T-helper 17 cell (primary cell): ENCODE results near the gene PRRG3. TPM values are rescaled to one million over a fixed set of nuclear protein-coding genes. Genes with fewer than 3 reads are reported as not detected.

Experiments used
- ATAC-seq: fragments of 150-1000 bp; cut with Tn5 transposase; 2 replicates; pipeline ENCODE4 v1.10.0; 2021; ENCODE audit warnings: mild to moderate bottlenecking, moderate library complexity
- DNase-seq, 3 donors: peaks; one replicate each; pipeline versions ENCODE4 v3.0.0 to v3.0.0-alpha.2; 2020 to 2021
- H3K9me3 ChIP-seq: one replicate; pipeline ENCODE4 v1.7.0; 2013; ENCODE audit warnings: low read length, mild to moderate bottlenecking; ENCODE audit not compliant: control insufficient read depth, poor library complexity, severe bottlenecking
- H3K27ac Mint-ChIP-seq: one replicate; pipeline ENCODE4 v1.8.0; 2022; ENCODE audit warnings: mild to moderate bottlenecking, moderate library complexity, mixed read lengths
- H3K27me3 Mint-ChIP-seq: one replicate; pipeline ENCODE4 v1.8.0; 2022; ENCODE audit warnings: mixed read lengths
- H3K36me3 Mint-ChIP-seq: one replicate; pipeline ENCODE4 v1.8.0; 2022; ENCODE audit warnings: low read depth, mixed read lengths
- H3K4me1 Mint-ChIP-seq: one replicate; pipeline ENCODE4 v1.8.0; 2022; ENCODE audit warnings: mild to moderate bottlenecking, mixed read lengths
- H3K4me3 Mint-ChIP-seq: one replicate; pipeline ENCODE4 v1.8.0; 2022; ENCODE audit warnings: mild to moderate bottlenecking, moderate library complexity, mixed read lengths
- total RNA-seq, 4 donors: library from RNA in 2 of 4; stranded (reverse) in 2 of 4; gene quantifications; one replicate each; pipeline ENCODE4 v1.2.3 and lab custom pipeline; 2022 to 2026

PRRG3 gene
- total RNA-seq, 2 donors from 2014 or later: not detected

- Mint-ChIP-seq H3K36me3 (no peaks in the 10 kb centered on the region), H3K4me1 (no peaks in the 10 kb centered on the region), H3K4me3 (no peak overlapping the region), H3K27ac (no peak overlapping the region), H3K27me3 (no peaks in the 10 kb centered on the region)
- DNase-seq (no peak), ATAC-seq (no peak)
- H3K9me3 ChIP-seq: no peaks in the 10 kb centered on the region
Measured at GRCh38 chrX:151738751-151739150, 43.5 kb downstream of the PRRG3 start.

GRCh38 chrX:151741606-151742005 is 46.3 kb downstream of the PRRG3 start:
- Mint-ChIP-seq H3K27me3 (no peaks in the 10 kb centered on the region), H3K4me1 (no peaks in the 10 kb centered on the region), H3K4me3 (no peak overlapping the region), H3K36me3 (no peaks in the 10 kb centered on the region), H3K27ac (no peak overlapping the region)
- DNase-seq (no peak), ATAC-seq (no peak)
- no peaks in the 10 kb centered on the region for H3K9me3 ChIP-seq

DNA sequence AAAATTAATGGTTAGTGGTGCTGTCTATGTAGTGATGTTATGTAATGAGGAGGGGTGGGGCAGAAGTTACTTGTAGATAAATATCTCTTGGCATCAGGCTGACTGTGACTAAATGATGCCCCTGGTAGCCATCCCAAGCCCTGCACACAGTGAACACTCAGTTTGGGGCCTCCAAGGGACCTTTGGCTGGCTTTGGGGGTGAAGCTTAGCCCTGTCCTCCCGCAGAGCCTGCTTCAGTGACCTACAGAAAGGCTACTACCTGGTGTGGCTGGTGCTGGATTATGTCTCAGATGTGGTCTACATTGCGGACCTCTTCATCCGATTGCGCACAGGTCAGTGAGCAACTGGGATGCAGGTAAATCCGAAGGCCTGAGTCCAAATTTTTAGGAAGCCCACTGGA is 47.1 kb downstream of the PRRG3 start:
- no peak overlapping the region for H3K27ac Mint-ChIP-seq
- no peak overlapping the region for H3K4me3 Mint-ChIP-seq
- no peaks in the 10 kb centered on the region for H3K4me1 Mint-ChIP-seq
- no peaks in the 10 kb centered on the region for H3K36me3 Mint-ChIP-seq
- H3K27me3 Mint-ChIP-seq: no peaks in the 10 kb centered on the region
- ATAC-seq (no peak), DNase-seq (no peak)
- H3K9me3 ChIP-seq: no peaks in the 10 kb centered on the region

GRCh38 chrX:151743651-151744470 is 48.6 kb downstream of the PRRG3 start:
- H3K9me3 ChIP-seq: no peaks in the 10 kb centered on the region
- Mint-ChIP-seq H3K4me3 (no peak overlapping the region), H3K4me1 (no peaks in the 10 kb centered on the region), H3K27ac (no peak overlapping the region), H3K27me3 (peaks cover 4% of the 10 kb centered on the region), H3K36me3 (no peaks in the 10 kb centered on the region)
- ATAC-seq: no peak
- no peak for DNase-seq

GRCh38 chrX:151745651-151746050 is 50.4 kb downstream of the PRRG3 start:
- no peak overlapping the region for H3K27ac Mint-ChIP-seq
- H3K9me3 ChIP-seq: no peaks in the 10 kb centered on the region
- ATAC-seq: no peak
- H3K4me3 Mint-ChIP-seq: no peak overlapping the region
- no peaks in the 10 kb centered on the region for H3K4me1 Mint-ChIP-seq
- H3K27me3 Mint-ChIP-seq: peaks cover 10% of the 10 kb centered on the region
- no peak for DNase-seq
- H3K36me3 Mint-ChIP-seq: no peaks in the 10 kb centered on the region

DNA sequence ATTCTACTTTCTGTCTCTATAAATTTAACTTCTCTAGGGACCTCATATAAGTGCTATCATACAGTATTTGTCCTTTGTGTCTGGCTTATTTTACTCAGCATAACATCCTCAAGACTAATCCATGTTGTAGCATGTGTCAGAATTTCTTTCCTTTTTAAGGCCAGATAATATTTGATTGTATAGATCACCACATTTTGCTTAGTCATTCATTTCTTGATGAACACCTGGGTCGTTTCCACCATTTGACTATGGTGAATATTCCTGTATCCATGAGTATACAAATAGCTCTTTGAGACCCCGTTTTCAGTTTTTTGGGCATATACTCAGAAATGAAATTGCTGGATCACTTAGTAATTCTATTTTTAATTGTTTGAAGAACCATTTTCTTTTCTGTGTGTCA is 51.2 kb downstream of the PRRG3 start:
- H3K9me3 ChIP-seq: no peaks in the 10 kb centered on the region
- H3K36me3 Mint-ChIP-seq: no peaks in the 10 kb centered on the region
- H3K27ac Mint-ChIP-seq: no peak overlapping the region
- no peaks in the 10 kb centered on the region for H3K4me1 Mint-ChIP-seq
- peaks cover 18% of the 10 kb centered on the region for H3K27me3 Mint-ChIP-seq
- H3K4me3 Mint-ChIP-seq: no peak overlapping the region
- DNase-seq (no peak), ATAC-seq (no peak)

- H3K27ac Mint-ChIP-seq: no peak overlapping the region
- no peaks in the 10 kb centered on the region for H3K9me3 ChIP-seq
- ATAC-seq (no peak), DNase-seq (no peak)
- no peaks in the 10 kb centered on the region for H3K36me3 Mint-ChIP-seq
- H3K27me3 Mint-ChIP-seq: peaks cover 29% of the 10 kb centered on the region
- no peak overlapping the region for H3K4me3 Mint-ChIP-seq
- H3K4me1 Mint-ChIP-seq: no peaks in the 10 kb centered on the region
Measured at GRCh38 chrX:151750511-151750910, 55.3 kb downstream of the PRRG3 start.

DNA sequence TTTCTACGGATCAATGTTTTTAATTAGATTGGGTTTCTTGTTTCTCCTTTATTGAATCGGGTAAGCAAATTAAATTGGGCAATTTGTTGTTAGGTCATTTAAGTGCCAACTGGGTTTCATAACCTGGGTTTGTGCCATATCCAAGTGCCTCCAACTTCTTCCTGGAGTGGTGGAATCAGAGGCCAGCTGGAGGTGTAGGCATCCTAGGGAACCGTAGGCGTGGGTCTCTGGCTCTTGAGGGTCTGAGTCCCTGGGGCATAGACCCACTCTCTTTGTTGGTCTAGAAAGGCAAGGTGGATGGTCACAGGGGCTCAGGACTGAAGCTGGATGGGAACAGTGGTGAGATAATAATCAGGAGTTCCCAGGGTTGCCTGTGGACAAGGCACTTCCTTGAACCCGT is 57.6 kb downstream of the PRRG3 start:
- no peak overlapping the region for H3K4me3 Mint-ChIP-seq
- H3K36me3 Mint-ChIP-seq: no peaks in the 10 kb centered on the region
- H3K4me1 Mint-ChIP-seq: no peaks in the 10 kb centered on the region
- DNase-seq: no peak
- H3K9me3 ChIP-seq: no peaks in the 10 kb centered on the region
- no peak overlapping the region for H3K27ac Mint-ChIP-seq
- ATAC-seq: no peak
- peaks cover 30% of the 10 kb centered on the region for H3K27me3 Mint-ChIP-seq

- H3K4me3 Mint-ChIP-seq: no peak overlapping the region
- H3K27ac Mint-ChIP-seq: no peak overlapping the region
- peaks cover 34% of the 10 kb centered on the region for H3K27me3 Mint-ChIP-seq
- ATAC-seq (no peak), DNase-seq (no peak)
- no peaks in the 10 kb centered on the region for H3K36me3 Mint-ChIP-seq
- no peaks in the 10 kb centered on the region for H3K9me3 ChIP-seq
- H3K4me1 Mint-ChIP-seq: no peaks in the 10 kb centered on the region
Measured at GRCh38 chrX:151753313-151754046, 58.2 kb downstream of the PRRG3 start.

DNA sequence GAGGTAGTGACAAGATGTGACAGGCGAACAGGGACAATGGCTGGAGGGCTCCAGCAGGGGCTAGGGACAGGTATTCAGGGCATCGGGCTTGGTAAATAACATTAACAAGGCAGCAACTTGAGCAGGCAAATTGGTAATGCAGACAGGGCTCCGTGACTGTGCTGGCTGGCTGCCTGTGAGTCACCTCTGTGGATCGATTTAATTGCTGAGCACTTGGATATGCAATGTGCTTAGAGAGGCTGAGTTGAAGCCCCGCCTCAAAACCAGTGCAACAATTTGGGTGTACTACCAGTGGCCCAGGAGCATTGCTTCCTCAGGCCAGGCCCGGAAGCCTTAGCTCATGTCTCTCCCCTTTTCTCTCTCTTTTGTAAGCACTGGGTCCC is 58.8 kb downstream of the PRRG3 start:
- ATAC-seq: no peak
- H3K27ac Mint-ChIP-seq: no peak overlapping the region
- H3K4me3 Mint-ChIP-seq: no peak overlapping the region
- H3K27me3 Mint-ChIP-seq: peaks cover 28% of the 10 kb centered on the region
- no peaks in the 10 kb centered on the region for H3K36me3 Mint-ChIP-seq
- no peaks in the 10 kb centered on the region for H3K4me1 Mint-ChIP-seq
- no peaks in the 10 kb centered on the region for H3K9me3 ChIP-seq
- DNase-seq: no peak

DNA sequence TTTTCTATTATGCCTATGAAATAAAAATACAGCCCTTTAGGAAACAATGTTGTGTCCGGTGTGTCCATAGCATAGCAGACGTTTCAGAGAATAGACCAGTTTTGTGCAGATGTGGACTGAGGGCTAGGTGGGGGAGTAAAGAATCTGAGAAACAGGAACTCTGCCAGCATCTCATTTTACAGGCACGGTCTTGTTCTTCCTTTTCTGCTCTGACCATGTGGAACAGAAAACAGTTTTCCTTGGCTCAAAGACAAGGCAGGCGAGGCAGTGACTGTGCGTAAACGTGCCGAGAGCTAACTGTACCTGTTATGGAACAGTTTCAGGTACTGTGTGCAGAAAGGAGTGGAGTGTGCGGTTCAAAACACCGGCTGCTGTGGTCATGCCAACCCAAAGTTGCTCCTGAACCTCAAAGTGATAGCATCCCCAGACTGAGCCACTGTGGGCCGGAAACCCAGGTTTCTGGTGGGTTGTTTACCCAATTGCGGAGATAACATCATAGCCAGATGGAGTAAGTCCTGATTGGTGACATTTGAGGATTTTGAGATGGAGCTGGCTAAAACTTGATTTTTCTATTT is 59.5 kb downstream of the PRRG3 start:
- Mint-ChIP-seq H3K27ac (no peak overlapping the region), H3K4me1 (no peaks in the 10 kb centered on the region), H3K36me3 (no peaks in the 10 kb centered on the region), H3K27me3 (peaks cover 28% of the 10 kb centered on the region), H3K4me3 (no peak overlapping the region)
- no peaks in the 10 kb centered on the region for H3K9me3 ChIP-seq
- ATAC-seq (no peak), DNase-seq (no peak)
